Mesenteric fat pad (tissue), 1 donor: ENCODE data around the gene CHRM5. TPM values are rescaled to one million over a fixed set of nuclear protein-coding genes. Genes with fewer than 3 reads are reported as not detected.
"Not testable (repeated sequence)": the region's sequence is repeated elsewhere in the genome, so short reads cannot be mapped to it uniquely, and the experiment has no call there.

ENCODE experiments used
- DNase-seq: peaks from one replicate; pipeline ENCODE4 v3.0.0-alpha.2; 2020; ENCODE audit warnings: low spot score
- total RNA-seq: library from RNA; stranded (reverse); fragmentation: NEBNext Ultra II Directional; extraction: Animal tissue kit (Norgen Biotek cat#: 25700); gene quantifications from one replicate; pipeline ENCODE4 v1.2.1, GENCODE V29; 2021
- donor health status: DM: yes; HTN: yes; CAD: no.

Gene CHRM5
- total RNA-seq, 1 donor from 2014 or later: not detected

DNA sequence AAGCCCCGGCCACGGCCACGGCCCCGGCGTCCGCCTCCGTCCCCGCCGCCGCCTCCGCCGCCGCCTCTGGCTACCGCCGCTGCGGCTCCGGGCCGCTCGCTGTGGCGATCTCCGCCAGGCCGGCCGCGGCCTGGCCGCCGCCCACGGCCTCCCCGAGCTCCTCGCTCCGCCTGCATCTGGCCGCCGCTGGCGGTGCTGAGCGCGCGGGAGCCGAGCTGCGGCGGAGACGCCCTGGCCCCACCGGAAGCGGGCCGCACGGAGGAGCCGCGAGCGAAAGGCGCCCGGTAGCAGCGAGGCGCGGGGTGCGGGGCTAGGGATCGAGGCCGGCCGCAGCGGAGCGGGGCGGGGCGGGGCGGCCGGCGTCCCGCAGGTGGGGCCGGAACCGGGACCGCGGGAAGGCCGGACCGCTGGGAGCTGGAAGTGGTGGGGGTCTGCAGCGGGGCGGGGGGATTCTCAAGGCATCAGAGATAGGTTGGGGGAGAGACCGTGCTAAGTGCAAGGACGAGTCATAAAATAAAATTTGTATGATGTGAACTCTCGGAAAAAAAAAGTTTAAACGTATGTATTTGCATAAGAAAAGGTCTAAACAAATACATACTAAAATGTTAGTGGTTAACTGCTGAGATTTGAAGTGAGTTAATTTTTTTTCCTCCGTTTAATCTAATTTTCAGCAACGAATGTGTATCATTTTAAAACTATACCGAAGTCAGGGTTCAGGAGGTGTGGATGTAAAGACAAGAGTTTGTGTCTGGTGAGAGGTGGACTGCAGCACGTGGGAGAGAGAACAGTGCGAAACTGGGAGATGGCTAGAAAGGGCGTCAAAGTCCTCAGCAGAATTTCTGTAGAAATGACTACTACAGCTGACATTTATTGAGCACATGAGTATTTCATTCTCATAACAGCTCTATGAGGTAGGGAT is 70.8 kb downstream of the CHRM5 start, which contains the start of gene AVEN:
TSS of gene AVEN (minus strand) at position 334 of the 919 bp plus-strand sequence. CDS start at position 176, 158 bp downstream.
- no peak for DNase-seq

DNA sequence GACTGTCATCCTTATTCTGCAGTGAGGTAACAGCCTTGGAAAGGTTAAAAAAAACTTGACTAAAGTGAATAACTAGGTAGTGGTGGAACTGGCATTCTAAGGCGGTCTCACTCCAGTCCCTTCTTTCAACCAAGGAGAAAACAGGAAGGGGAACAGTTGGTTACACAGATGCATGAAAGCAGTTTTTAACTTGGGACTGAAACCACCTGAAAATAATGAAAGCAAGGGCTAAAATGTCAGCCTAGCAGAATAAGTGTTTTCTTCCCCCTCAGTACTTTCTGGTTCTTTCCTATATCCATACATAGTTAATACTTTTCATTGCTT is 71.5 kb downstream of the CHRM5 start:
- DNase-seq: no peak

DNA sequence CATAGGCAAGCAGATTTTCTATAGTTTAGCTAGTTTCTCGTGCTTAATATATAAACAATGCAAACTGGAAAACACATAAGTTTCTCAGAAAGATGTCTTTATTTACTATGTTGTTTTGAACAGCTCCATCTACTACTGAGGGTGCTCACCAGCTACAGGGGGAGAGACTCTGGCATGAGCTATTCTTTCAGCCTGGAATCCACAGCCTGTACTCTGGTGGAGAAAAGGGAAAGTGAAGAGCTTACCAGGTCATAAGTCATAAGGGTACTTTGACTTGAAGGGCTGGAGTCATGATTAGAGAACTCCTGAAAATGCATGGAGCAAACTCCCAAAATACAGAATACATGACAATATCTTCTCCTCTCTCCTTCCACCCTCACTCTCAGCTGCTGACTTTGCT is 75.1 kb downstream of the CHRM5 start:
- DNase-seq: no peak

DNA sequence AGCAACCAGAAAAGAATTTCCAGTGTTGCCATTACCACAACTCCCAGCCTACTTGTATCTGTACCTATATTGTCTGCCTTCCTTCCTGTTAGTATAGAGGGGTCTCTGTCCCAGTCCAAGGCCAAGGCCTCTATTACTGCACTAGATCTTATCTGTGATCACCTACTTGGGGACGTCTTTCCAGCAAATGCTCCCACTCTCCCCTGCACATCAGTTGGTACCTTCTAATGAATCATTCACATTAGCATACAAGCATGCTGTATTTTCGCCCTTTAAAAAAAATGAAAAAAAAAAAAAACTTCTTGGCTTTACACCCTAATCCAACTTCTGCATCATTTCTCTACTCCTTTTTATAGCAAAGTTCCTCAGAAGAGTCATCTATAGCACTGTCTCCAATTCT is 75.5 kb downstream of the CHRM5 start:
- DNase-seq: no peak

DNA sequence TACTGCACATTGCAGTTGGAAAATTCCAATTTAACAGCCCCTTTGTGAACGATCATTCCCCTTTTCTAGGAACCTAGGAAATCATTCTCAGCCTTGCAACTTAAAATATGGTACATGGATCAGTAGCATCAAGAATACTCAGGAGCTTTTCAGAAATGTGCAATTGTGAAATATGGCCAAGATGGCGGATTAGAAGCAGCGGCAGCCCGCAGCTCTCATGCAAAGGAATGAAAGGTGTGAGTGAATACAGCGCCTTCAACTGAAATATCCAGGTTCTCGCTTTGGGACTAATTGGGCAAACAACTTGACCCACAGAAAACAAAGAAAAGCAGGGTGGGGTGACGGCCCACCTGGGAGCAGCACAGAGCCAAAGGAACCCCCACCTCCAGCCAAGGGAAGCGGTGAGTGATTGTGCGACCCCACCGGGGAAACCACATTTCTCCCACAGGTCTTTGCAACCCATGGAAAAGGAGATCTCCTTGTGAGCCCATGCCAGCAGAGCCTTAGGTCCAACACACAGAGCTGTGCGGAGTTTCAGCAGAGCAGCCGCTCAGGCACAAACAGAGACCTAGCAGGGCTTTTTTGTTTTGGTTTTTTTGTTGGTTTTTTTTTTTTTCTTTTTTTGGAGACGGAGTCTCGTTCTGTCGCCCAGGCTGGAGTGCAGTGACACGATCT is 78.3 kb downstream of the CHRM5 start:
- no peak for DNase-seq

DNA sequence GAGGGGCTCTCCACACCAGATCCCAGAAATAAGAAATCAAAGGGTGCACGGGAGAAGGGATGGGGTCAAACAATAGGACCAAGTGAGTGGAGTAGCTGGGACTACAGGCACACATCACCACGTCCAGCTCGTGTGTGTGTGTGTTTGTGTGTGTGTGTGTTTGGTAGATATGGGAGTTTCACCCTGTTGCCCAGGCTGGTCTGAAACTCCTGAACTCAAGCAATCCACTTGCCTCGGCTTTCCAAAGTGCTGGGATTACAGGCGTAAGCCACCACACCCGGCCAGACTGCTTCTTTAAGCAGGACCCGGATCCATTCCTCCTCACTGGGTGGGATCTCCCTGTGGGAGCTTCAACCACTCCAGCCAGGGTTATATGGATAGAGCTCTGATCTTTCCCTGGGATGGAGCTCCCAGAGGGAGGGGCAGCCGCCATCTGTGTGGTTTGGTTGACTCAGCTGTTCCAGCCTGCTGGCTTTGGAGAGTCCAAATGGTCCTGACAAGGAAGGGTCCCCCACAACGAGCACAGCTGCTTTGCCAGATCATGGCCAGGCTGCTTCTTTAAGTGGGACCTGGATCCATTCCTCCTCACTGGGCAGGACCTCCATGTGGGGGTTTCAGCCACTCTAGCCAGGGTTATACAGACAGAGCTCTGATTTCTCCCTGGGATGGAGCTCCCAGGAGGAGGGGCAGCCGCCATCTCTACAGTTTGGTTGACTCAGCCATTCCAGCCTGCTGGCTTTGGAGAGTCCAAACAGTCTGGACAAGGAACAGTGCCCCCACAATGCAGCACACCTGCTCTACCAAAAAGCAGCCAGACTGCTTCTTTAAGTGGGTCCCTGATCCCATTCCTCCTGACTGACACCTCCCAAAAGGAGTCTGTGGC is 79.8 kb downstream of the CHRM5 start:
- no peak for DNase-seq

DNA sequence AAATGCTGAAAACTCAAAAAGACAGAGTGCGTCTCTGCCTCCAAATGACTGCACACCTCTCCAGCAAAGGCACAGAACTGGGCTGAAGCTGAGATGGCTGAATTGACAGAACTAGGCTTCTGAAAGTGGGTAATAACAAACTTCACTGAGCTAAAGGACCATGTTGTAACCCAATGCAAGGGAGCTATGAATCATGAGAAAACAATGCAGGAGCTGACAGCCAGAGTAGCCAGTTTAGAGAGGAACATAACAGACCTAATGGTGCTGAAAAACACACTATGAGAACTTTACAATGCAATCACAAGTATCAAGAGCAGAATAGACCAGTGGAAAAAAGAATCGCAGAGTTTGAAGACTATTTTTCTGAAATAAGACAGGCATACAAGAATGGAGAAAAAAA is 80.8 kb downstream of the CHRM5 start:
- no peak for DNase-seq

DNA sequence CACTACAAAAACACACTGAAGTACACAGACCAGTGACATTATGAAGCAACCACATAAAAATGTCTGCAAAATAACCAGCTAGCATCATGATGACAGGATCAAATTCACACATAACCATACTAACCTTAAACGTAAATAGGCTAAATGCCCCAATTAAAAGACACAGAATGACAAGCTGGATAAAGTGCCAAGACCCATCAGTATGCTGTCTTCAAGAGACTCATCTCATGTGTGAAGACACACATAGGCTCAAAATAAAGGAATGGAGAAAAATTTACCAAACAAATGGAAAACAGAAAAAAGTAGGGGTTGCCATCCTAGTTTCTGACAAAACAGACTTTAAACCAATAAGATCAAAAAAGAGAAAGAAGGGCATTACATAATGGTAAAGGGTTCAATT is 82.1 kb downstream of the CHRM5 start:
- DNase-seq: not testable (repeated sequence)

DNA sequence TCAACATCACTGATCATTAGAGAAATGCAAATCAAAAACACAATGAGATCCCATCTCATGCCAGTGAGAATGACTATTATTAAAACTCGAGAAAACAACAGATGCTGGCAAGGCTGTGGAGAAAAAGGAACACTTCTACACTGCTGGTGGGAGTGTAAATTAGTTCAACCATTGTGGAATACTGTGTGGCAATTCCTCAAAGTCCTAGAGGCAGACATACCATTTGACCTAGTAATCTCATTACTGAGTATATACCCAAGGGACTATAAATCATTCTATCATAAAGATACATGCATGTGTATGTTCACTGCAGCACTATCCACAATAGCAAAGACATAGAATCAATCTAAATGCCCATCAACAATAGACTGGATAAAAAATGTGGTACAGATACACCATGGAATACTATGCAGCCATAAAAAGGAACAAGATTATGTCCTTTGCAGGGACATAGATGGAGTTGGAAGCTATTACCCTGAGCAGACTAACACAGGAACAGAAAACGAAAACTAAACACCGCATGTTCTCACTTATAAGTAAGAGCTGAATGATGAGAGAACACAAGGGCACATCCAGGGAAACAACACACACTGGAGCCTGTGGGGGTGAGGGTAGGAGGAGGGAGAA is 85.9 kb downstream of the CHRM5 start:
- DNase-seq: no peak

DNA sequence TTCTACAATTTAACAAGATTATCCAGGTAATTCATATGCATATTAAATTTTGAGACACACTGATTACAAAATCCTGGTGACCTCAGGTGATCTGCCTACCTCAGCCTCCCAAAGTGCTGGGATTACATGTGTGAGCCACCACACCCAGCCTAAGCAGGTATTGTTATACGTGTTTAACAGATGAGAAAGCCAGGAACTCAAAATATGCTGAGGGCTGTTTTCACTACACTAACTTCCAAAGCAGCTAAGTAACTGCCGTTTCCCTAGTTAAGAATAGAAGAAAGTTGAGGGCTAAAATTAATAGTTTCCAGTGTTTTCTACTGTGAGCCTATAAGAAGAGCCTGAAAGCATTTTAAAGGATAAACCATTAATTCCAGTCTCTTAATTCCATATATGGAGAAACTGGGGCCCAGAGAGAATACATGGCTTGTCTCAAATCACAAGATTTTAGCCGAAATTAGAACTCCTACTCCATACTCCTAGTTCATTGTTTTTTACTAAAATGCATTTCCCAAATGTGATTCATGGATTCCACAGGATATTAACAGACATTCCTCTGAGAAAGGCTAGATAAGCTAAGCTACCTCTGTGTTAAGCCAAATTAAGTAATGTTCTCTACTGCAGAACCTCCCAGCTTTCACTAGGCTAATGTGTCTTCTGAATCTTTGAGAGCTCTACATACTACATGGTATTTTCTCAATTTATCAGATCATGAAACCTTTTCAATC is 87.7 kb downstream of the CHRM5 start:
- no peak for DNase-seq

DNA sequence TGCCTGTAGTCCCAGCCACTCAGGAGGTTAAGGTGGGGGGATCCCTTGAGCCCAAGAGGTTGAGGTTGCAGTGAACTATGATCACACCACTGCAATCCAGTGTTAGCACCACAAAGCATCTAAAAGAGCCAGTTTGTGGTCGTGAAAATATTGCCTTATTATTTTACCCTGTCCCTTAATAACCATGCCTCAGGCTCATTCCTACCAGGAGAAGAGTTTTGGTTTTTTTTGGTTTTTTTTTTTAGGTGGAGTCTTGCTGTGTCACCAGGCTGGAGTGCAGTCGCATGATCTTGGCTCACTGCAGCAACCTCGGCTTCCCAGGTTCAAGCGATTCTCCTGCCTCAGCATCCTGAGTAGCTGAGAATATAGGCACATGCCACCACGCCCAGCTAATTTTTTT is 88.6 kb downstream of the CHRM5 start:
- DNase-seq: no peak

DNA sequence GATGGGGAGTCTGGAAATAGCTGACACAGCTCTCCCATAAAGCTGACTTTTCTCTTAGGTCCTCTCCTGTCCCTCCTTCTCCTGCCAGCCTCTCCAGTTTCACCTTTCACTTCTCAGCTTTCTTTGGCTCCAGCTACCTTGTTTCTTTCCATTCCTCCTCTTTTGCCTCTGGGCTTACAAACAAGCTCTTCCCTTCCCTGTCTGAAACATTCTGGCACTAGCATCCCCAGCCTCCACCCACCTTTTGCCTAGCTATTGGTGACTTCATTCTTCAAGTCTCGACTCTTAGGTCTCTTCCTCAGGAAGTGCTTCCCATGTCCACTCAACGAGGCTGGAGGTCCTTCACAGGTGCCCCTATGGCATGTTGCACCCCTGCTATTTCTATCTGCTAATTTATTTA is 91.2 kb downstream of the CHRM5 start:
- no peak for DNase-seq

DNA sequence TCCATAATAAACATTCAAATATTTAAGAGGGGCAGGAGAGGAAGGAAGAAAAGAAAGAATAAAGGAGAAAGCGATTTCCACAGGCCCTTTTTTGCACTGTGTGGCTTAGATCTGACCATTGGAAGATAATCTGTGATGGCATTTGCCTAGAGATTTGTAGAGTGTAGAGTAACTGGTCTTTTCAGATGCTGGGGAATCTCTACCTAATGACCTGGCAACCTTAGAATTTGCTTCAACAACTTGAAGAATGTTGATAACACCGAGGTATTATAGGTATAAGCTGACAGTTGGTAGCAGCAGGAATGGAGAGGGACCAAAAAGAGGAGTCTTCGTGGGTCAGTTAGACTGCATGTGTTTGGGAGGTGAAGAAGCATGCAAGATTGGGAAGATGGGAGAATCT is 91.6 kb downstream of the CHRM5 start:
- DNase-seq: no peak

DNA sequence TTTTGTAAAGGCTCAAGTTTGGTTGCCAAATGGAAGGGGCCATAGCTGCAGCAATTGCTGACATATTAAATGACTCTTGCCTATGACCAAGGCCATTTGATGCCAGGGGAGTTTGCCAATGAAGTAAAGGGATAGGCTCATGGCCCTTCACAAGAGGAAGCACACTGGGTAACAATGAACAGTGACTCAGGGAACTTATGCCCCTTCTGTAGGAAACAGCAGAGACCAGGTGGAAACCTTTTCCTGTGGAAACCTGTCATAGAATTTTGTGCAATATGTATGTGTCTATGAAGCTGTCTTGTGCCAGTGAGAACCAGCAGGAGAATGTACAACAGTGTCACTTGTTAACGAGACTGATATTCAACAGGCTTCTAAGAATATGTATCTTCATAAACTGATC is 96.1 kb downstream of the CHRM5 start:
- no peak for DNase-seq

DNA sequence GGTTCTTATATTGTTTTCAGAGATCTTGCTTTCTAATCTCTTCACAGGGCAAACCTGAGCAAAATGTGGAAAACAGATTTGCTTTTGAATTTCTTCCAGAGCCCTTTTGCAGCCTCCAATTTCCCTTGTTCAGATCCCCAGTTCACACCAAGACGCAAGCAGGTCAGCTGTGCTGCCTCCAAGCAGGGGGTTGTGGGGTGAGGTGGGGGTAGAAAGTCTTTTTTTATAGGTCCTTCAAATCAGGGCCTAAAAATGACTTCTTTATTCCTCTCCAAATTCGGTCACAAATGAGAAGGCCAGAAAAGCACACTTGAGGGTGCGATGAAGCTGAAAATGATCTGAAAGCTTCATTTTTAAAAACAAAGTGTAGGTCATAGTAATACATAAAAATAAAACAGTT is 97.0 kb downstream of the CHRM5 start:
- DNase-seq: no peak

DNA sequence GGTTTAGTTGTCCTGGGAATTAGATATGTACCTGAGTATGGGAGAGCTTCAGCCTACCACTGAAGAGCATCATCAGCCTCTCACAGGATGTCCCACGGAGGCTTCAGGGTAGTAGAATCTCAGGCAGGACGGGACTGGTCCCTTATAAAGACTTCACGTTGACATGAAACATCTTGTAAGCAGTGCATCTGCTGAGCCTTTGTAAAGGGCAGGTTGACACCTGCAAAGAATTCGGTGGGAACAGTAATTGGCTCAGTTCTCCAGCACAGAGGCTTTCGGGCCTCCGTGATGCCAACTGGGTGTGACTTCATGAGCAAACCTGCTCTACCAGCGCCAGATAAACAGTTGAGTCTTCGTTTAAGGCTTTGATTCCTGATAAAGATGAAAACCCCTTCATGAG is 97.6 kb downstream of the CHRM5 start:
- no peak for DNase-seq

DNA sequence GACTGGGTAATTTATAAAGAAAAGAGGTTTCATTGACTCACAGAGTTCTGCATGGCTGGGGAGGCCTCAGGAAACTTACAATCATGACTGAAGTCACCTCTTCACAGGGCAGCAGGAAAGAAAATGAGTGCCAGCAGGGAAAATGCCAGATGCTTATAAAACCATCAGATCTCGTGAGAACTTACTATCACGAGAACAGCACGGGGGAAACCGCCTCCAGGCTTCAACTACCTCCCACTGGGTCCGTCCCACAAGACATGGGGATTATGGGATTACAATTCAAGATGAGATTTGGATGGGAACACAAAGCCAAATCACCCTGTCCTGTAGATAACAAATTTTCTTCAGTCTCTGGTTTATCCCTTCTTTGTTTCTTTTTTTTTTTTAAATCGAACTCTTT is 101.7 kb downstream of the CHRM5 start:
- DNase-seq: no peak

DNA sequence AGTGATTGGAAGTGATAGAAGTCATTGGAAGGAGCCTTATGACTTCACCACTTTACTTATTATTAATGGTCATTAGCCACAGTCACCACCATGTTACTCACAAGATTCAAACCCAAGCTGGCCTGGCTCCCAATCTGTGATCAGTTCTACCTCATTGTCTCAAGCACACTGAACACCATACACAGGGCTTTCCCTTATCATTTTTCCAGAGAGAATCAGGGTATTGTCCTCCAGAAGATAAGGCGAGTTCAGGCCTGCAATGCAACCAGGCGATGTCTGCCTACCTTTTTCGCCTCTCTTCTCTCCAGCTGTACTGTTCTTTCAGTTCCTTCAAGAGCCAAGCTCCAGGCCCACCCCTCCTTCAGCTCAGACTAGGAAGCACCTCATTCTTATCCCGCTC is 108.5 kb downstream of the CHRM5 start:
- DNase-seq: no peak

DNA sequence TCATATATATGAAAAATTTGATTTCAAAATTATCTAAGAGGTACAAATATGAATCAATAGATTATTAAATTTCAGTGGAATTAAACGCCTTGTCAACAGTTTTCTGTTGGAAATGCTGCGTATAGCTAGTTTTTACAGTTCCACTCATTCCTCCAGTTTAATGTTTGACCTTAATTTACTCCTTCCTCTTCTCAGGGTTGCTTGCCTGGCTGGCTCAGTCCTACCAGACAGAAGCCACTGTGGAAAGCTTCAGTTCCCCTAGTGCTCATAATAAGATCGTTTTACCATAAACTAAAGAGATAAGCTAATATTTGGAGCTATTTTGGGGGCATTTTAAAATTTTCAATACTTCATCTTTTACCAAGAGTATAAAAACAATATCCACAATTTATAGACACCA is 110.6 kb downstream of the CHRM5 start:
- no peak for DNase-seq

DNA sequence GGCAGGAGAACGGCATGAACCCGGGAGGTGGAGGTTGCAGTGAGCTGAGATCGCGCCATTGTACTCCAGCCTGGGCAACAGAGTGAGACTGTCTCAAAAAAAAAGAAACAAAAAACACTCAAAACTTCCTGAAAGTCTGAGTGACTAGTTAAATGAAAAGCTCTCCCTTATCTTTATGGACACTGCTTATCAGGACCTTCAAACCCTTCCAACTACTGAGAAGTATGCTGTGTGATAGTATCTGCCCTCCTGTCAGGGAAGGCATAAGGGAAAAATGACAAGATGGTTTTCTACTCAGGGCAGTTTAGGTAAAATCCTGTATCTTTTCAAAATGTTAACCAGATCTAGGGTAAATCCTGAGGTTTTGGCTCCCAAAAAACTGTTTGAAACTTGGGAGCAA is 111.6 kb downstream of the CHRM5 start:
- DNase-seq: no peak

DNA sequence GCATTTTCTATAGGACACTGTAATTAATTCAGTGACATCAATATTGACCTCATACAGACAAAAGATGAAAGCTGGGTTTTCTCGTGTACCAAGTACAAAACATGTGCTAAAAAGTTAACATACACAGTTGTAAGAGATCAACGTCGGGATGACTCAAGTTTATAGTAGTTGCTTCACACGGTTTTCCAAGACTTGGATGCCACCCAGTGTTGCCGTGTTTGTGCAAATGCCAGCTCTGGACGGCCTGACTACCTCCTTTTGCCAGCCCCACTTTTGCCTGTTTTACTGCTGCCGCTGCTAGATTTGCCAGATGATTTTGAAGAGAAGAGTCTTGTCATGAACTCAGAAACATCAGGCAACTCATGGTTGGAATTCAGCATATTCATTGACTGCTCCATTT is 115.8 kb downstream of the CHRM5 start:
- DNase-seq: no peak
